DND-41 (cell line): ENCODE measurements around the gene ARHGAP4.

Experiments used
- CTCF ChIP-seq: IDR thresholded peaks from 2 replicates; pipeline ENCODE4 v1.5.1; 2012; ENCODE audit warnings: borderline replicate concordance, low read length, moderate library complexity, mild to moderate bottlenecking; ENCODE audit not compliant: poor library complexity, severe bottlenecking; ENCODE audit errors: extremely low read depth
- EZH2 ChIP-seq: IDR thresholded peaks from 3 replicates; pipeline ENCODE4 v1.6.1; 2012; ENCODE audit warnings: borderline replicate concordance, low read depth, mild to moderate bottlenecking, moderate library complexity, low read length, inconsistent platforms; ENCODE audit not compliant: severe bottlenecking

GRCh38 chrX:153952373-153953026, 26.4 kb upstream of the ARHGAP4 start:
- no peak for TF ChIP-seq CTCF
- TF ChIP-seq EZH2: no peak
